IMR-90 (cell line): ENCODE measurements around the gene FERMT3. TPM values are rescaled to one million over a fixed set of nuclear protein-coding genes. Genes with fewer than 3 reads are reported as not detected.

Source experiments
- ATAC-seq: fragments of 200-7000 bp; cut with Tn5 transposase; 2 replicates; pipeline ENCODE4 v1.9.1; 2020; ENCODE audit warnings: low read depth, mild to moderate bottlenecking, moderate library complexity
- BruUV-seq: library from RNA; stranded (reverse); fragments of 400-500 nt; replicated peaks from 2 replicates; lab custom pipeline; 2021; lab: Mats Ljungman, UMichigan
- CTCF ChIA-PET: fragments of 300-600 bp; formaldehyde crosslinking; extraction: SDS; loops from one replicate; lab custom pipeline; 2021; ENCODE audit warnings: antibody characterized with exemption; lab: Yijun Ruan, JAX
- POLR2A ChIA-PET: fragments of 300-600 bp; sonication (Branson Sonifier 250); formaldehyde crosslinking; loops from one replicate; lab custom pipeline; 2022; ENCODE audit warnings: antibody characterized with exemption; ENCODE audit not compliant: unreplicated experiment; lab: Charles Lee
- DNase-seq: peaks from one replicate; pipeline ENCODE4 v3.0.0; 2013
- H2AFZ ChIP-seq: replicated peaks from 2 replicates; pipeline ENCODE3; 2013; ENCODE audit warnings: low read length, mild to moderate bottlenecking; ENCODE audit not compliant: poor library complexity
- H2AK5ac ChIP-seq: 2 replicates; pipeline ENCODE4 v1.6.1; 2013; ENCODE audit warnings: low read depth, low read length, inconsistent platforms
- H2AK9ac ChIP-seq: replicated peaks from 2 replicates; pipeline ENCODE3; 2013; ENCODE audit warnings: mild to moderate bottlenecking, low read depth, low read length, moderate library complexity; ENCODE audit not compliant: poor library complexity
- H2BK120ac ChIP-seq: 2 replicates; pipeline ENCODE4 v1.6.1; 2013; ENCODE audit warnings: low read depth, low read length, inconsistent platforms
- H2BK15ac ChIP-seq: 3 replicates; pipeline ENCODE4 v1.6.1; 2013; ENCODE audit warnings: low read depth, low read length, inconsistent platforms
- H2BK20ac ChIP-seq: 2 replicates; pipeline ENCODE4 v1.6.1; 2013; ENCODE audit warnings: low read depth, mild to moderate bottlenecking, inconsistent platforms, low read length, moderate library complexity
- H2BK5ac ChIP-seq: 2 replicates; pipeline ENCODE4 v1.6.1; 2013; ENCODE audit warnings: mild to moderate bottlenecking, low read depth, low read length, inconsistent platforms; ENCODE audit not compliant: poor library complexity, severe bottlenecking
- H3K14ac ChIP-seq: replicated peaks from 2 replicates; pipeline ENCODE4 v1.6.1; 2013; ENCODE audit warnings: low read depth, low read length, inconsistent platforms
- H3K18ac ChIP-seq: 2 replicates; pipeline ENCODE4 v1.6.1; 2013; ENCODE audit warnings: low read depth, low read length, control low read depth
- H3K23ac ChIP-seq: 2 replicates; pipeline ENCODE4 v1.6.1; 2013; ENCODE audit warnings: low read depth, low read length, inconsistent platforms
- H3K27ac ChIP-seq: 2 replicates; pipeline ENCODE4 v1.5.1; 2013; ENCODE audit warnings: mild to moderate bottlenecking, control low read depth, low read length; ENCODE audit not compliant: insufficient read depth
- H3K27me3 ChIP-seq: 2 replicates; pipeline ENCODE4 v1.6.1; 2013; ENCODE audit warnings: low read length; ENCODE audit not compliant: control insufficient read depth, insufficient read depth
- H3K36me3 ChIP-seq: 2 replicates; pipeline ENCODE4 v1.6.1; 2013; ENCODE audit warnings: low read length, mixed read lengths; ENCODE audit not compliant: control insufficient read depth, insufficient read depth
- H3K4ac ChIP-seq: 2 replicates; pipeline ENCODE4 v1.6.1; 2013; ENCODE audit warnings: low read depth, low read length, inconsistent platforms
- H3K4me1 ChIP-seq: 2 replicates; pipeline ENCODE4 v1.6.1; 2013; ENCODE audit warnings: low read length, mixed read lengths; ENCODE audit not compliant: control insufficient read depth, insufficient read depth
- H3K4me2 ChIP-seq: 2 replicates; pipeline ENCODE4 v1.6.1; 2013; ENCODE audit warnings: low read depth, mild to moderate bottlenecking, control low read depth, low read length, moderate library complexity
- H3K4me3 ChIP-seq: 2 replicates; pipeline ENCODE4 v1.5.1; 2013; ENCODE audit warnings: low read depth, mild to moderate bottlenecking, control low read depth, low read length, moderate library complexity; ENCODE audit not compliant: insufficient read depth
- H3K56ac ChIP-seq: 2 replicates; pipeline ENCODE4 v1.6.1; 2013; ENCODE audit warnings: low read length, inconsistent platforms; ENCODE audit not compliant: insufficient read depth; ENCODE audit errors: extremely low read depth
- H3K79me1 ChIP-seq, 2 experiments: 2 replicates each; pipeline ENCODE4 v1.6.1; 2013; ENCODE audit warnings: low read length in 2 of 2, inconsistent platforms in 1 of 2, low read depth in 1 of 2
- H3K9ac ChIP-seq: 2 replicates; pipeline ENCODE4 v1.6.1; 2013; ENCODE audit warnings: low read depth, low read length, control low read depth
- H3K9me1 ChIP-seq: 2 replicates; pipeline ENCODE4 v1.6.1; 2013; ENCODE audit warnings: low read length, inconsistent platforms; ENCODE audit not compliant: insufficient read depth
- H3K9me3 ChIP-seq: 2 replicates; pipeline ENCODE4 v1.6.1; 2013; ENCODE audit warnings: low read length; ENCODE audit not compliant: control insufficient read depth, insufficient read depth
- H4K20me1 ChIP-seq: 2 replicates; pipeline ENCODE4 v1.6.1; 2013; ENCODE audit warnings: low read length, inconsistent platforms; ENCODE audit not compliant: insufficient read depth
- H4K5ac ChIP-seq: 2 replicates; pipeline ENCODE4 v1.6.1; 2013; ENCODE audit warnings: mild to moderate bottlenecking, low read depth, low read length, control low read depth
- H4K8ac ChIP-seq, 2 experiments: 2 replicates each; pipeline ENCODE4 v1.6.1; 2013; ENCODE audit warnings: low read depth in 2 of 2, low read length in 2 of 2, control low read depth in 1 of 2, inconsistent platforms in 1 of 2
- H4K91ac ChIP-seq: 2 replicates; pipeline ENCODE4 v1.6.1; 2013; ENCODE audit warnings: low read depth, low read length, inconsistent platforms; ENCODE audit not compliant: insufficient read depth
- BHLHE40 ChIP-seq: fragments of 150-350 bp; IDR thresholded peaks from 2 replicates; pipeline ENCODE4 v1.6.1; 2016; ENCODE audit warnings: mild to moderate bottlenecking, low read depth, low read length
- CEBPB ChIP-seq: IDR thresholded peaks from 2 replicates; pipeline ENCODE4 v1.6.1; 2012; ENCODE audit warnings: low read depth, low read length, improper control_type of control experiment
- CHD1 ChIP-seq: IDR thresholded peaks from 2 replicates; pipeline ENCODE4 v1.6.1; 2012; ENCODE audit warnings: low read depth, low read length, improper control_type of control experiment
- ELK1 ChIP-seq: fragments of 150-350 bp; IDR thresholded peaks from 2 replicates; pipeline ENCODE4 v1.6.1; 2016; ENCODE audit warnings: low read depth, mild to moderate bottlenecking, low read length, moderate library complexity, borderline replicate concordance
- MAFK ChIP-seq: IDR thresholded peaks from 2 replicates; pipeline ENCODE4 v1.6.1; 2012; ENCODE audit warnings: low read depth, low read length, improper control_type of control experiment
- MAZ ChIP-seq: IDR thresholded peaks from 2 replicates; pipeline ENCODE4 v1.6.1; 2012; ENCODE audit warnings: low read depth, mild to moderate bottlenecking, low read length, improper control_type of control experiment, moderate library complexity, borderline replicate concordance
- MXI1 ChIP-seq: IDR thresholded peaks from 2 replicates; pipeline ENCODE4 v1.6.1; 2012; ENCODE audit warnings: low read depth, mild to moderate bottlenecking, low read length, moderate library complexity, borderline replicate concordance
- NFE2L2 ChIP-seq: fragments of 150-350 bp; IDR thresholded peaks from 2 replicates; pipeline ENCODE4 v1.6.1; 2016; ENCODE audit warnings: low read depth, mild to moderate bottlenecking, low read length
- POLR2A ChIP-seq: IDR thresholded peaks from 2 replicates; pipeline ENCODE4 v1.6.1; 2012; ENCODE audit warnings: mild to moderate bottlenecking, low read depth, low read length
- RAD21 ChIP-seq: IDR thresholded peaks from 2 replicates; pipeline ENCODE4 v1.6.1; 2012; ENCODE audit warnings: low read length, improper control_type of control experiment
- RCOR1 ChIP-seq: IDR thresholded peaks from 2 replicates; pipeline ENCODE4 v1.6.1; 2012; ENCODE audit warnings: mild to moderate bottlenecking, low read length, improper control_type of control experiment; ENCODE audit not compliant: insufficient replicate concordance
- RFX5 ChIP-seq: IDR thresholded peaks from 2 replicates; pipeline ENCODE4 v1.8.0; 2012; ENCODE audit warnings: low read depth, mild to moderate bottlenecking, low read length, moderate library complexity
- SMC3 ChIP-seq: fragments of 150-350 bp; IDR thresholded peaks from 2 replicates; pipeline ENCODE4 v1.6.1; 2016; ENCODE audit warnings: low read depth, mild to moderate bottlenecking, antibody characterized with exemption, low read length, moderate library complexity
- USF2 ChIP-seq: fragments of 150-350 bp; IDR thresholded peaks from 2 replicates; pipeline ENCODE4 v1.6.1; 2017; ENCODE audit warnings: mild to moderate bottlenecking, antibody characterized with exemption, low read length, low read depth
- WGBS, 2 experiments: methylation state at CpG; one replicate each; pipeline versions ENCODE4 v1.1.5 to v1.1.7; 2013; ENCODE audit warnings: missing lambda C conversion rate in 2 of 2; ENCODE audit not compliant: insufficient read length in 1 of 2; ENCODE audit errors: extremely low coverage in 2 of 2; 5-methylcytosine and 5-hydroxymethylcytosine counted together
- dilution Hi-C: fragments of 300-500 bp; cut with HindIII; formaldehyde crosslinking; loops from one replicate; pipeline ENCODE4 v1.14.3; 2018; ENCODE audit warnings: low sequenced_read_pairs; ENCODE audit not compliant: unreplicated experiment
- in situ Hi-C: fragments of 300-500 bp; cut with MboI; formaldehyde crosslinking; loops from 3 replicates; pipeline ENCODE4 v1.14.3; 2019; ENCODE audit warnings: low sequenced_read_pairs, inconsistent platforms, mixed read lengths
- intact Hi-C: fragments of 100-400 bp; cut with micrococcal nuclease; formaldehyde crosslinking; loops from 2 replicates; pipeline ENCODE4 v1.10.0; 2022
- polyA plus RNA-seq, 3 experiments: library from polyadenylated mRNA; depleted of rRNA; stranded (reverse); fragments of >200 nt; gene quantifications; 2 replicates each; pipeline ENCODE4 v1.2.3, GENCODE V29; 2012; ENCODE audit warnings: low replicate concordance in 1 of 3
- total RNA-seq: library from RNA; depleted of rRNA; stranded (reverse); fragments of >200 nt; gene quantifications from 2 replicates; pipeline ENCODE4 v1.2.3, GENCODE V29; 2012

FERMT3 gene
- total and polyA plus RNA-seq, 2 of the 4 experiments (the other 2 are of a cell fraction) = 0.36 to 2.3 TPM

- TF ChIP-seq USF2 (no peak), MAZ (no peak), RAD21 (no peak), RFX5 (no peak), SMC3 (no peak)
These were observed 19.9 kb upstream of the FERMT3 start (continued) for GRCh38 chr11:64186492-64187165.

- H3K14ac ChIP-seq = no peak overlapping the region
- peaks cover 54% of the 10 kb centered on the region for H4K20me1 ChIP-seq
- no peak overlapping the region for H3K4me2 ChIP-seq
- H3K9ac ChIP-seq = no peak overlapping the region
- no peak overlapping the region for H2BK5ac ChIP-seq
- no peaks in the 10 kb centered on the region for H3K27me3 ChIP-seq
- no peak overlapping the region for H4K8ac ChIP-seq
- H3K36me3 ChIP-seq = peaks cover 48% of the 10 kb centered on the region
- H3K79me1 ChIP-seq = peaks cover 38 to 74% of the 10 kb centered on the region in 2 experiments
- no peak overlapping the region for H3K18ac ChIP-seq
- DNase-seq (no peak), ATAC-seq (no peak)
- CTCF ChIA-PET = no interaction called here
- no peaks in the 10 kb centered on the region for H3K9me3 ChIP-seq
- H3K4ac ChIP-seq = no peak overlapping the region
- no TSS peak for BruUV-seq
- H2BK20ac ChIP-seq = no peak overlapping the region
- no peak overlapping the region for H2AK5ac ChIP-seq
- no peak overlapping the region for H3K27ac ChIP-seq
- dilution Hi-C loops = no loop called here
- no peak overlapping the region for H3K4me3 ChIP-seq
- H2AK9ac ChIP-seq = peak overlapping the region; percentile 17
- no peak overlapping the region for H3K23ac ChIP-seq
- peaks cover 12% of the 10 kb centered on the region; the same call in 1 of the 2 replicates for H3K9me1 ChIP-seq
- POLR2A ChIA-PET = no interaction called here
- in situ Hi-C loops = no loop called here
- H2BK15ac ChIP-seq = no peak overlapping the region
- intact Hi-C loops = no loop called here
- no peaks in the 10 kb centered on the region for H3K4me1 ChIP-seq
- 100% methylated on average over 3 of the region's 5 CpGs; no CpG with 5 or more reads in 1 of the 2 experiments for WGBS, 2 experiments
- H4K91ac ChIP-seq = no peak overlapping the region
- H3K56ac ChIP-seq = no peak overlapping the region
- H4K5ac ChIP-seq = no peak overlapping the region
- H2BK120ac ChIP-seq = no peak overlapping the region
- no peak overlapping the region for H2AFZ ChIP-seq
- TF ChIP-seq CHD1 (no peak), BHLHE40 (no peak), MAFK (no peak), CEBPB (no peak), NFE2L2 (no peak), POLR2A (no peak), ELK1 (no peak), RCOR1 (no peak), RFX5 (no peak), MXI1 (no peak), USF2 (no peak)
These were observed 14.1 kb upstream of the FERMT3 start for GRCh38 chr11:64192434-64192833.
